GM23338 (cell line): ENCODE data around the gene TTC23. TPM values are rescaled to one million over a fixed set of nuclear protein-coding genes. Genes with fewer than 3 reads are reported as not detected.

Experiments
- polyA plus RNA-seq: library from polyadenylated mRNA; unstranded; fragments of >200 nt; fragmentation: Nextera tagmentation; extraction: Ambion mirVana; gene quantifications from 2 replicates; pipeline ENCODE4 v1.2.1, GENCODE V29; 2016
- total RNA-seq: library from RNA; depleted of rRNA; stranded (reverse); fragments of >200 nt; shearing (Covaris generic); gene quantifications from 2 replicates; pipeline ENCODE4 v1.2.3, GENCODE V29; 2014; rRNA removed

TTC23 gene
- total and polyA plus RNA-seq, 2 experiments from 2014 or later = 6.3 to 25.2 TPM

Other genes starting within 250 kb of the TTC23 start
- not detected in 2 replicates for gene PGPEP1L, start 241.8 kb downstream of the TTC23 start, total RNA-seq
- gene PGPEP1L, start 241.8 kb downstream of the TTC23 start, polyA plus RNA-seq = not detected in 2 replicates
- gene SYNM, start 144.5 kb downstream of the TTC23 start, total RNA-seq = 2.9 and 3.5 TPM in 2 replicates
- gene SYNM, start 144.5 kb downstream of the TTC23 start, polyA plus RNA-seq = 0.73 and 0.74 TPM in 2 replicates
- 26.7 and 28.4 TPM in 2 replicates for gene LRRC28, start 1.9 kb upstream of the TTC23 start, total RNA-seq
- 12.2 and 12.9 TPM in 2 replicates for gene LRRC28, start 1.9 kb upstream of the TTC23 start, polyA plus RNA-seq